Motor neuron (in vitro differentiated cells): ENCODE measurements around the gene SND1. TPM values are rescaled to one million over a fixed set of nuclear protein-coding genes. Genes with fewer than 3 reads are reported as not detected.

Source experiments
- ATAC-seq, 8 experiments: fragments of 200-7000 bp; cut with Tn5 transposase; replicated peaks in 6 of 8; 2 replicates each; pipeline ENCODE4 v1.8.0; 2021; ENCODE audit warnings: mild to moderate bottlenecking in 8 of 8, moderate library complexity in 8 of 8
- H3K27ac ChIP-seq, 2 donors: fragments of 250-450 bp; sonication (Bioruptor Pico); 2 replicates each; pipeline ENCODE4 v1.9.0; 2021; ENCODE audit warnings: antibody characterized with exemption in 2 of 2, mild to moderate bottlenecking in 2 of 2, moderate library complexity in 1 of 2
- H3K4me1 ChIP-seq, 2 donors: fragments of 250-450 bp; sonication (Bioruptor Pico); replicated peaks in 1 of 2; 2 replicates each; pipeline ENCODE4 v1.6.1; 2021; ENCODE audit warnings: antibody characterized with exemption in 2 of 2, mild to moderate bottlenecking in 2 of 2, moderate library complexity in 1 of 2
- H3K4me3 ChIP-seq, 5 donors: fragments of 250-450 bp; sonication (Bioruptor Pico); 2 replicates each; pipeline ENCODE4 v1.9.0; 2021; ENCODE audit warnings: antibody characterized with exemption in 5 of 5, mild to moderate bottlenecking in 5 of 5, moderate library complexity in 4 of 5
- WGBS, 10 experiments: fragments of 450-650 bp; shearing (Covaris generic); methylation state at CpG; one replicate each; pipeline ENCODE4 v1.0.0; 2022; 5-methylcytosine and 5-hydroxymethylcytosine counted together
- in situ Hi-C, 9 experiments: fragments of 400-800 bp; cut with MboI; loops; one replicate each; pipeline ENCODE4 v1.15.0; 2021; ENCODE audit warnings: low sequenced_read_pairs in 9 of 9, low pct_unique_long_range_greater_than_20kb in 2 of 9; ENCODE audit not compliant: unreplicated experiment in 9 of 9
- total RNA-seq, 8 experiments: library from RNA; unstranded; fragments of 300-600 nt; gene quantifications; 2 replicates each; pipeline versions ENCODE4 v1.2.3 to v1.2.4, GENCODE V29; 2022

The SND1 gene
- total RNA-seq, 8 experiments from 2014 or later: 125 to 296 (median 182) TPM

GRCh38 chr7:127810113-127810512 is 158.1 kb downstream of the SND1 start:
- Histone ChIP-seq H3K27ac (no peak overlapping the region), H3K4me1 (peaks cover 18 to 36% of the 10 kb centered on the region in 2 donors), H3K4me3 (no peak overlapping the region)
- ATAC-seq: peak in 3 of 8 experiments; percentile 52 to 74 (median 62)
- WGBS, 10 experiments: 20 to 94% (median 69%) methylated on average over 1 to 2 of the region's 2 CpGs; no CpG with 5 or more reads in 7 of the 10 experiments
- in situ Hi-C loops: no loop called here

DNA sequence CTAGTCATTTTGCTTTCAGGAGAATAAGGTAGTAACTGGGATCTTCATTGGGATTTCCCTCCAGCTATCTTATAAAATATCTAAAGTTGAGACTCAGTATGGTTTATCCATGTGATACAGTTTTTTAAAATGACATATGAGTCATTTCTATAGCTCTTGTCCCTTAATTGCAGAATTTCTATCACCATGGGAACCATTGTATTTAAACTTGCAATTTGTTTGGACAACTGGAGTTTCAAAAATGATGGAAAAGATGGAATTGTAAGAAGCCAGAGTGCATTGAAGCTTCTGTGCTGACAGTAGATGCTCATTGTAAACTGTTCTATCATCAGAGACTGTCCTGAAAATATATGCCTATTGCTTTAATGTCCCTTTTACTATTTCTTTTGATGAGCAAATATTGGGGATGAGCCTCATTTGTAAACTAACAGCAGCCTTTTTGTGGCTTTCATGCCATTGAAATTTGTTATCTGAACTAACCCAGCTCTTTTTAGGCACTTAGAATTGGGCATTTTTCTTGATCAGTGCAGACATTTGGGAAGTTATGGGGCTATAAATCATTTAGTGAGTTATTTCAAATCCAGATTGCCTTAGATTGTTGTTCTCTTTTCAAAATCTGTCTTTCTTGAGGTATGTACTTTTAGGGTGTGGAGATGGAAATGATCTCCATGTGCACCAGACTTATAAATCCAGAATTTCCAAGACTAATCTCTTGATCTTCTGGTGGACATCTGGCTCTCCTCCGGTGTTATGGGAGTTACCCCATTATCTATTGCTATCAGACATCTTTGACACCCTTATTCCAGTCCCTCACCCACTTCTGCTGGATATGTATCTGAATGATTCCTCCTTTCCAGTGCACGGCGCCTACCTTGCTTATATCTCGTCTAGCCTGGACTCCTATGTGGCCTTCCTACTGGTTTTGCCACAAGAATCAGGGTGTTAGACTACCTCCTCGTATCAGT is 159.0 kb downstream of the SND1 start:
- in situ Hi-C loops: no loop called here
- peaks cover 18 to 36% of the 10 kb centered on the region in 2 donors for H3K4me1 ChIP-seq
- WGBS, 10 experiments: 30 to 100% (median 85%) methylated on average over 1 to 5 of the region's 5 CpGs; no CpG with 5 or more reads in 2 of the 10 experiments

GRCh38 chr7:127812540-127812939 is 160.5 kb downstream of the SND1 start:
- H3K27ac ChIP-seq: no peak overlapping the region
- no peak overlapping the region for H3K4me3 ChIP-seq
- 40 to 100% (median 90%) methylated on average over 1 to 3 of the region's 3 CpGs; no CpG with 5 or more reads in 4 of the 10 experiments for WGBS, 10 experiments
- ATAC-seq: no peak
- in situ Hi-C loops: no loop called here
- H3K4me1 ChIP-seq: peaks cover 18 to 36% of the 10 kb centered on the region in 2 donors

More for the DNA sequence above, 159.0 kb downstream of the SND1 start:
- no peak overlapping the region for H3K27ac ChIP-seq
- ATAC-seq: no peak
- no peak overlapping the region for H3K4me3 ChIP-seq

DNA sequence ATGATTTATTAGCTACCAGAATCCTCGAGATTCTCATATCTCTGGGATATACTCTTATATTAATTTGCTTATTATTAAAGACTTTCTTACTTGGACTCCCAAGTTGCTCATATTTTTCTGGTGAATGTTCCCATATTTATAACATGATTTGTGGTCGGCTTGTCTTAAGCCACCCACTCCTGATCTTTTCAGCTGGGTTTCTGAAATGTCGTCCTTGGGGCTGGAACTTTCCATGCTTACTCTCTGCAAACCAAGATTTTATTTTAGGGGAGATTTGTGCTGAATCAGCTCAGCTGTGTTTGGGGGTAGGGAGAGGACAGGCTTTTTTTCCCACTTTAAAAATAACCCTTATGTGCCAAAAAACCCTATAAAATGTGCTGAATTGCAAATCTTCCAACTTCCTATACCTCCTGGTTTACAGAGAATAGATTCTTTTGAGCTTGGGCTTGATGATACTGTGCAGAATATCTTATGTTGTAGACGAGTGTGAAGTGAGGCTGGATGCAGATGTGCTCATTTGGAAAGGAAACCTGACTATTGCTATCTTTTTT is 162.1 kb downstream of the SND1 start:
- Histone ChIP-seq H3K27ac (no peak overlapping the region), H3K4me3 (no peak overlapping the region), H3K4me1 (peaks cover 13 to 26% of the 10 kb centered on the region in 2 donors)
- in situ Hi-C loops: no loop called here
- no peak for ATAC-seq
- 13 to 100% (median 93%) methylated on average over 1 to 4 of the region's 4 CpGs; no CpG with 5 or more reads in 2 of the 10 experiments for WGBS, 10 experiments

DNA sequence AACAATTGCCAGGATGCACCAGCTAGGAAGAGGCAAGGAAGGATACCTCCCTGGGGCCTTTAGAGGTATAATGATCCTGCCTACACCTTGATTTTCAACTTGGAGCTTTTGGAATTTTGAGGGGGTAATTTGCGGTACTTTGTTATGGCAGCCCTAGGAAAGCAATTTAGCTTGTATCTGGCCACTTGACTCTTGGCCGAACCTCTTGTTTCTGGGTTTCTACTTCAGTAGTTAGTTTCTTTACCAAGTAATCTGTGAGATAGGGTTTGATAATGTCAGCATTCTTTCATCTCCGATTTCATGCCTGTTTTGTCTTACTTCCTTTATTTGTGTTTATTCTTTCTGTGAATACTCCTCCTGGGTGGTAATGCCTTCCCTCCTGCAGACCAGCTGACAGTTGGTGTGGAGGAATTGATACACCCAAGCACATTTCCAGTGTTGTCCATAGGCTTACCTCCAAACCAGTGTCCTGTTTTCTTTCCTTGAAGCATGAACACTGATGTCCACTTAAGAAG is 163.7 kb downstream of the SND1 start:
- no peak overlapping the region for H3K27ac ChIP-seq
- 88 to 100% (median 96%) methylated on average over 1 to 3 of the region's 3 CpGs; no CpG with 5 or more reads in 1 of the 10 experiments for WGBS, 10 experiments
- in situ Hi-C loops: no loop called here

GRCh38 chr7:127816354-127817190 is 164.6 kb downstream of the SND1 start:
- 60 to 100% (median 85%) methylated on average over 1 to 5 of the region's 5 CpGs for WGBS, 10 experiments
- H3K27ac ChIP-seq: no peak overlapping the region

More for the DNA sequence above, 163.7 kb downstream of the SND1 start:
- ATAC-seq: peak in 1 of 8 experiments; percentile 15
- peaks cover 11 to 22% of the 10 kb centered on the region in 2 donors for H3K4me1 ChIP-seq
- no peak overlapping the region for H3K4me3 ChIP-seq

DNA sequence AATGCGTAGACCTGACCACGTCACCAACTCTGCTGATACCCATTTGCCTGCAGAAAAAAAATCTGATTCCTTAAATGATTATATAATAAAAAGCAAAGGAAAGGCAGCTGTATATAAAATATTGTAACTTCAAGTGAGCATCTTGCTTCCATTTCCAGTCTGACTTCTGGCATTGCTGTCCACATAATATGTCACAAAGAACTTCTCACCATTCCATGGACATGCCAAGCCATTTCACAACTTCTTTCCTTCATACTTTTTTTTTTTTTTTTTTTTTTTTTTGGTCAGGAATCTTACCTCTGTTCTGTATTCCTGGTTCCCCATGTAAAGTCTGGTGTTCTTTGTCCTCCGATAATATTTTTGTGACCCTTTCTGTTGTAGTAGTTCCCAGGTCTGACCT is 165.5 kb downstream of the SND1 start:
- Histone ChIP-seq H3K4me1 (peaks cover 16 to 21% of the 10 kb centered on the region in 2 donors), H3K27ac (no peak overlapping the region), H3K4me3 (no peak overlapping the region)
- 85 to 100% (median 94%) methylated on average over 1 to 3 of the region's 3 CpGs; no CpG with 5 or more reads in 1 of the 10 experiments for WGBS, 10 experiments
- no peak for ATAC-seq
- in situ Hi-C loops: no loop called here

More at GRCh38 chr7:127816354-127817190, 164.6 kb downstream of the SND1 start:
- Histone ChIP-seq H3K4me3 (no peak overlapping the region), H3K4me1 (peaks cover 14 to 18% of the 10 kb centered on the region in 2 donors)
- peak in 2 of 8 experiments; percentile 33 to 87 for ATAC-seq
- in situ Hi-C loops: no loop called here

GRCh38 chr7:127818306-127818705 is 166.3 kb downstream of the SND1 start:
- H3K4me1 ChIP-seq: peaks cover 16% of the 10 kb centered on the region in 2 donors
- H3K4me3 ChIP-seq: no peak overlapping the region
- in situ Hi-C loops: no loop called here
- H3K27ac ChIP-seq: no peak overlapping the region
- no peak for ATAC-seq
- 90 to 100% (median 100%) methylated on average over 1 to 2 of the region's 2 CpGs; no CpG with 5 or more reads in 4 of the 10 experiments for WGBS, 10 experiments

DNA sequence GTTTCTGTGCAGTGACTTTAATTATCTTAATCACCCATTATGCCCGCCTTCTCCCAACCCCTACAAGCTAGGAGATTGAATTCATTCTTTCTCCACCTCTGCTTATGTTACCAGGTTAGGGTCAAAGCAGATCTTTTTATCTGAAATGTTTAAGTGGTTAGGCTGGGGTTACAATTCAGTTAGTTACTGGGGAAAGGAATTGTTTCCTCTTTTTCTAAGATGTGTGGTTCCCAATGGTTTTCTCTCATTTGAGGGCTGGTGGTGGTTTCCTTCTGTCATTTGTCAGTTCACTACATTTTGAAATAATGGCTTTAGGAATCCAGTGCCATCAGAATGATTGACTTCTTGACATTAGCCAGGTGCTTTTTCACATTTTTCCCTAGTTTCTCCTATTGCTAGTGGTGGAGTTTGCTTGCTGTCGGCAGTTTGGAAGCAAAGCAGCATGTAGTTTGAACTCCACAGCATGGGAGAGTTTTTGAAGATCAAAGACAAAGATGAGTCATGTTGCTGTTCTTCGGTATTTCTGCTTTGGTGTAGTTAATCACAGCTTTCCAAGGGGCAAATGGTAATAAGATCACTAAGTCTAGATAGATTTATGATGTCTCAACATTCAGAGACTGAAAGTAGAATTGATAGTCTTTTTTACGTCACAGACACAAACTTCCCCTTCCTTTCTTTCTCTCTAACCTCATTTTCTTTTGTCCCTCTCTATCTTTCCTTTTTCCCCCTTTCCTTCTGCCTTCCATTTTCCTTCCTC is 168.2 kb downstream of the SND1 start:
- ATAC-seq: peak in 5 of 8 experiments; percentile 19 to 82 (median 27)
- H3K4me3 ChIP-seq: no peak overlapping the region
- in situ Hi-C loops: no loop called here
- WGBS, 10 experiments: 0 to 82% (median 35%) methylated on average over 1 to 4 of the region's 4 CpGs
- no peak overlapping the region for H3K27ac ChIP-seq
- peaks cover 16% of the 10 kb centered on the region in 2 donors for H3K4me1 ChIP-seq

GRCh38 chr7:127820732-127821085 is 168.7 kb downstream of the SND1 start:
- Histone ChIP-seq H3K4me1 (peaks cover 16% of the 10 kb centered on the region in 2 donors), H3K4me3 (no peak overlapping the region), H3K27ac (no peak overlapping the region)
- 50 to 95% (median 90%) methylated on average over 2 of the region's 2 CpGs; no CpG with 5 or more reads in 5 of the 10 experiments for WGBS, 10 experiments
- no peak for ATAC-seq
- in situ Hi-C loops: no loop called here

- H3K4me1 ChIP-seq: peaks cover 16% of the 10 kb centered on the region in 2 donors
- H3K4me3 ChIP-seq: no peak overlapping the region
- no peak for ATAC-seq
- no peak overlapping the region for H3K27ac ChIP-seq
- WGBS, 10 experiments: 83 to 100% (median 100%) methylated on average over 1 of the region's 1 CpG; no CpG with 5 or more reads in 5 of the 10 experiments
- in situ Hi-C loops: no loop called here
Observed at GRCh38 chr7:127821146-127821545, 169.2 kb downstream of the SND1 start.
